ENCODE results near the gene RPLP2.

Gene RPLP2

GRCh38 chr11:836274-836673 lies 26.5 kb downstream of the RPLP2 start:
- DNase-seq (ENCODE audit: low read depth in 2 of 2): no peak

GRCh38 chr11:836700-837099 lies 26.9 kb downstream of the RPLP2 start:
- DNase-seq (ENCODE audit: low read depth in 2 of 2): no peak

GRCh38 chr11:837189-837989 lies 27.6 kb downstream of the RPLP2 start:
- no peak for DNase-seq (ENCODE audit: low read depth in 2 of 2)

DNA sequence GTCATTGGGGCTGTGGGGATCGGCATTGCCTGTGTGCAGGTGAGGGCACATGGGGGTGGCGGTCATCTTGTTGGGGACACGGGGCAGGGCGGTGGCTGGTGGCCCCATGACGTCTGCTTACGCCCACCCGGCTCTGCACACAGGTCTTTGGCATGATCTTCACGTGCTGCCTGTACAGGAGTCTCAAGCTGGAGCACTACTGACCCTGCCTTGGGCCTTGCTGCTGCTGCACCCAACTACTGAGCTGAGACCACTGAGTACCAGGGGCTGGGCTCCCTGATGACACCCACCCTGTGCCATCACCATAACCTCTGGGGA lies 28.2 kb downstream of the RPLP2 start:
- DNase-seq (ENCODE audit: low read depth in 2 of 2): no peak

DNA sequence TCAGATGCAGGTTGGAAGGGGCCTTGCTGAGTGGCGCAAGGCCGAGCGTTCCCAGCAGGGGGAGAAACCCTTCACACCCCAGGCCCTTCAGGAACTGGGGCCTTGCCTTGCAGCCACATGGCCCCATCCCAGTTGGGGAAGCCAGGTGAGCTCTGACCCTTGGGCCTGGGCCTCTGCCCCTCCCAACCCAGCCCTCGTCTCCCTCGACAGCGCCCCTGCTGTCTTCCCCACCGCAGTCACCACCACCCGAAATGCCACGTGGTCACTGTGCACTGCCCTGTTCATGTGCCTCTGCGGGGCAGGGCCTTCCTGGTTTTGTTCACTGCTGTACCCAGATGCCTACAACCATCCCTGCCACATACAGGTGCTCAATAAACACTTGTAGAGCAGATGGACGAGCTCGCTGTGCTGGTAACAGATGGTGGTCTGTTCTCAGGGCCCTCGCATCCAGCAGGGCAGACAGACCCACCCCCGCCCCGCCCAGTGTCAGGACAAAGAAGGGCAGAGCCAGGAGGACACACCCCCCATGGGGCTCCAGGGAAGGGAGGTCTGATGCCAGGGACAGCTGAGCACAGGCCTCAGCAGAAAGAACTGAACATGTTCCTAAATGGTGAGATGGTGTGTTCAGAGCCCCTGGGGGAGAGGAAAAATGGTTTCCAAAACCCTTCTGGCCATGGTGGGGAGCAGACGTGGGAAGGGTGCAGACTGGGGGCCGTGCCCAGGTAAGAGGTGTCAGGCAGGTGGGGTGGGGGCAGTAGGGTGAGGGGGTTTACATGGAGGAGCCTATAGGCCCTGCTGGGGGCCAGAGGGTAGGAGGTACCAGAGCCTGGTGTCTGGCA lies 28.9 kb downstream of the RPLP2 start:
- DNase-seq (ENCODE audit: low read depth in 2 of 2): no peak

DNA sequence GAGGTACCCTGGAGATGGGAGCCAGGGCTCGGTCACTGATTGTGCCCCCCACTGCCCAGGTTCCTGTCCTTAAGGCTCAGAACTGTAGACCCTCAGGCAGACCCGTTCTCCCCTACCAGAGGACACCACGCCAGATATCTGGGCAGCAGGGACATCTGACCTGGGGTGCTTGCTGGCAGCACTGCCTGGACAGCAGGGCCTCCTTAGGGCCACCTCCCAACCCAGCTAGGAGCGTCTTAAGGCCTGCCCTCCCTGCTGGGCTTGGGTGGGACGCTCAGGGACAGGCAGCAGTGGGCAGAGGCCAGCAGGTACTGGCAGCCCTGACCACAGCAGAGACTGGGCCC lies 29.5 kb downstream of the RPLP2 start:
- no peak for DNase-seq (ENCODE audit: low read depth in 2 of 2)

- DNase-seq (ENCODE audit: low read depth in 2 of 2): no peak
These were observed 30.3 kb downstream of the RPLP2 start for GRCh38 chr11:839875-840617.

DNA sequence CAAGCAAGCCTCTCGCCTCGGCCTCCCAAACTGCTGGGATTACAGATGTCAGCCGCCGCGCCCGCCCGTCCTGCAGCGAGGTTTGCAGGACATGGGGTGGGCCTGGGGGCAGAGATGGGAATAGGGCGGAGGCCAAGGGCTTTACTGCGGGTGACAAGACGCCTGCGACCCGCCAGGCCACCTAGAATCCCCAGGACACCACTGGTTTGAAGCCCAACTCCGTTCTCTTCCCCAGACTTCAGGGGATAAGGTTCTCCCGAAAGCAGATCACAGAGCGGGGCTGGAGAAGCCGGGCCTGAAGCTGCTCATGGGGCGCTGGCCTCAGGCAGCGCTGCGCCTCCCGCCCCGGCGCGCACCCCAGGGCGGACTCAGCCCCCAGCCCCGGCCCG lies 32.2 kb downstream of the RPLP2 start:
- DNase-seq (ENCODE audit: low read depth in 2 of 2): no peak

- peak; percentile 62 to 67 for DNase-seq (ENCODE audit: low read depth in 2 of 2)
These were observed 32.7 kb downstream of the RPLP2 start, which contains the start of the genes POLR2L and TSPAN4 for GRCh38 chr11:842370-843002. POLR2L (minus strand) TSS chr11:842529; CDS start chr11:842508, 21 bp downstream. TSPAN4 (plus strand) TSS chr11:842852; CDS start chr11:850305, 7,453 bp downstream.

DNA sequence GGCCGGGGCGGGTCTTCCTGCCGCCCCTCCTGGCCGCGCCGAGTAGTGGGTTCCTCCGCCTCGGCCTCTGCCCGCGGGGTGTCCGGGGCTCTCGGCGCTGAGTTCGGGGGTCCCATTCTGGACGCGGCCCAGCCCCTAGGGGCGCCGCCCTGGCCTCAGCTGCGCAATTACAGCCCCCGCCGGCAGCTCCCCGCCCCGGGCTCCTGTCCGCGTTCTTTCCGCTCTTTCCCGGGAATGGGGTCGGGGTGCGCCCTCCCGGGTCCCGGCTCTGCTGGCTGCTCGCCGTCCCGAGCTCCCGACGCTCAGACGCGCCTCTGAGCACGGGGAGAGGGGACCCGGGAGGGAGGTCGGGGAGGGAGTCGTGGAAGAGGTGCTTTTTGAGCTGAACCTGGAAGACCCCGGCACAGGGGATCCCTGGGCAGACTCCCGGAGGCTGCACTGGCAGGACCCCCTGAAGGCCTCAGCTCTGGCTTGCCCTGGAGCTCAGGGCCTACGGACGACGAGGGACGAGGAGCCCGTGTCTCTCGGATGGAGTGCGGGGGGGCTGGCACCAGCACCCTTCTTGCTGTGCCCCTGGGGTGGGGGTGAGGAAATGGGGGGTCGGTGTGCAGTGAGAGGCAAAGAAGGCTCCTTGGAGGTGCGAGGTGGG lies 33.4 kb downstream of the RPLP2 start:
- no peak for DNase-seq (ENCODE audit: low read depth in 2 of 2)

DNA sequence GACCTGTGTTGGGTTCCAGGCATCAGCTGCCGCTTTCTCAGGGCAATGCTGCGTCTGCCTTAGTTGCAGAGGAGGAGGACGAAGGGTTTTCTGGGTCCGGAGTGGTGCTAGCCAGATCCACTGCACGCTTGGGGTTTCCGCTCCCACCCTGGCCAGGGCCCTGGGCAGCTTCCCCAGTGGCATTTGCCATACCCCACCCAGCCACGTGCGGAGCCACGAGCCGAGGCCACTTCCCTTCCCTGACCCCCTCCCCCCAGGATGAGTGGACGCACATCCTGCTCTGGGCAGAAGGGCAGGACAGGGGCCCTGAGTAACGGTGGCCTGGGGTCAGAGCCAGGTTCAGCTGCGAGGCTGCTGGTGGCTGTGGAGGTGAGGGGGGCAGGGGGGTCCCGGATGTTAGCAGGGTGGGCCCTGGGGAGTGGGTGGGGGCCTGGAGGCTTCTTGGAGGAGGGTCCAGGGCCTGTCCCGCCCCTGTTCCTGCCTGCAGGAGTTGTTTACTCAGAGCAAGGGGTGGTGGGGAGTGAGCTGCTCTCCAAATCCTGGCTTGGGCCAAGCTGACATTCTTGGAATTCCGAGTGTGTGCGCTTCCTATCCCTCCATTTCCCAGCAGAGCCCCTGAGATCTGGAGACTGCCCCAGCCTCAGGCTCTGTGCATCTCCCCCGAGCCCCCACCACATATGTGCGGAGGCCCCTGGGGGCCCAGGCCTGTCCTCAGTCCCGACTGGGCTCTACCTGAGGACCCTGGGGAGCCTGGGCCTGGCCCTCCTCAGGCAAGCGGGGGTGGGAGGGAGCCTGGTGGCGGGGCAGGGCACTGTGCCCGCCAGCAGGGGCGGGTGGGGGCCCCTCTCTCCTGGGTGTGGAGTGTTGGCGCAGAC lies 34.3 kb downstream of the RPLP2 start:
- DNase-seq (ENCODE audit: low read depth in 2 of 2): peak; percentile 90

- DNase-seq (ENCODE audit: low read depth in 2 of 2): peak; percentile 68 to 76
These were observed 35.2 kb downstream of the RPLP2 start for GRCh38 chr11:844693-845644.

GRCh38 chr11:845872-846495 lies 36.2 kb downstream of the RPLP2 start:
- no peak for DNase-seq (ENCODE audit: low read depth in 2 of 2)

- DNase-seq (ENCODE audit: low read depth in 2 of 2): no peak
These were observed 36.8 kb downstream of the RPLP2 start for GRCh38 chr11:846496-847098.

DNA sequence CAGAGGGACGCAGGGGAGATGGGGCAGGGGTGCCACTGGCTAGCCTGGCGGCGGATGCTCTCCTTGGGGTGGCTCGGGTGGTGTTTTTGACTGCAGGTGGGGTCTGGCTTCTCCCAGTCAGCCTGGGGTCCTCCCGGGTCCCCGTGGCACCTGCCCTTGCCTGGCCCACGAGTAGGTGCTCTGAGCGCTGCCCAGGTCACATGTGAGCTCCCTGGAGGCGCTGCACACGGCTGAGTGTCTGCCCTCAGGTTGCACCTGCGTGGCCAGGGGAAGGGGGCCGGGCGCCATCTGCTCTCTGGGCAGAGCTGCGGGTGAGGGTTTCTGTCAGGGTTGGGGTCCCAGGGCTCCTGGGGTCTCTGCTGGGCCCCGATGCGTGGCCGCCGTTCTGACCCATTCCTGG lies 38.1 kb downstream of the RPLP2 start:
- no peak for DNase-seq (ENCODE audit: low read depth in 2 of 2)

- no peak for DNase-seq (ENCODE audit: low read depth in 2 of 2)
These were observed 38.7 kb downstream of the RPLP2 start for GRCh38 chr11:848380-848931.

GRCh38 chr11:849104-849824 lies 39.5 kb downstream of the RPLP2 start:
- no peak for DNase-seq (ENCODE audit: low read depth in 2 of 2)
